Measurements from ENCODE around the gene DMRT1.

The DMRT1 gene

GRCh38 chr9:947985-948384, 106.5 kb downstream of the DMRT1 start:
- no peak for TF ChIP-seq CREB5 (CRISPR knock-in tag; IDR thresholded peaks at IDR 0.05; ENCODE audit: low read depth)
- no peak for TF ChIP-seq TSHZ2 (CRISPR knock-in tag; IDR thresholded peaks at IDR 0.05)
- no peak for TF ChIP-seq PATZ1 (CRISPR knock-in tag; IDR thresholded peaks at IDR 0.05; ENCODE audit: borderline replicate concordance)
- no peak for TF ChIP-seq POU6F1 (CRISPR knock-in tag; IDR thresholded peaks at IDR 0.05; ENCODE audit: borderline replicate concordance, low read depth)
- TF ChIP-seq OSR1 (CRISPR knock-in tag; IDR thresholded peaks at IDR 0.05), result no peak
- no peak for TF ChIP-seq BACH2 (CRISPR knock-in tag; IDR thresholded peaks at IDR 0.05; ENCODE audit: borderline replicate concordance)
- no peak for TF ChIP-seq ZNF8 (CRISPR knock-in tag; IDR thresholded peaks at IDR 0.05)
- no peak for TF ChIP-seq ZC3H10 (CRISPR knock-in tag; IDR thresholded peaks at IDR 0.05)
- TF ChIP-seq SNAI2 (CRISPR knock-in tag; IDR thresholded peaks at IDR 0.05), result no peak
- TF ChIP-seq ISL1 (CRISPR knock-in tag; IDR thresholded peaks at IDR 0.05), result no peak
- TF ChIP-seq ARNTL (CRISPR knock-in tag; IDR thresholded peaks at IDR 0.05; ENCODE audit: borderline replicate concordance, low read depth), result no peak
- no peak for ATAC-seq

- TF ChIP-seq CSRNP3 (CRISPR knock-in tag; IDR thresholded peaks at IDR 0.05) (no peak), TSHZ2 (CRISPR knock-in tag; IDR thresholded peaks at IDR 0.05) (no peak), ZFP30 (CRISPR knock-in tag; IDR thresholded peaks at IDR 0.05) (no peak), CREB5 (CRISPR knock-in tag; IDR thresholded peaks at IDR 0.05; ENCODE audit: low read depth) (no peak), POU6F1 (CRISPR knock-in tag; IDR thresholded peaks at IDR 0.05; ENCODE audit: borderline replicate concordance, low read depth) (no peak), BACH2 (CRISPR knock-in tag; IDR thresholded peaks at IDR 0.05; ENCODE audit: borderline replicate concordance) (no peak), OSR1 (CRISPR knock-in tag; IDR thresholded peaks at IDR 0.05) (no peak), ARNTL (CRISPR knock-in tag; IDR thresholded peaks at IDR 0.05; ENCODE audit: borderline replicate concordance, low read depth) (no peak), CSDC2 (CRISPR knock-in tag; IDR thresholded peaks at IDR 0.05) (no peak)
- no peak for ATAC-seq
These were observed 107.0 kb downstream of the DMRT1 start for GRCh38 chr9:948497-948896.
